Prostate gland (tissue), 2 donors: ENCODE measurements around the gene STK10. TPM values are rescaled to one million over a fixed set of nuclear protein-coding genes. Genes with fewer than 3 reads are reported as not detected.
A peak's percentile ranks its signal among the peaks of the same experiment; 100 is the strongest.

Experiments
- DNase-seq: peaks from one replicate; pipeline ENCODE4 v3.0.0-alpha.2; 2019; ENCODE audit warnings: low spot score
- H3K27ac ChIP-seq, 2 donors: fragments of 200-600 bp; sonication (generic); 2 replicates each; pipeline ENCODE4 v1.5.1; 2017 to 2019
- H3K27me3 ChIP-seq: fragments of 200-600 bp; sonication (generic); replicated peaks from 2 replicates; pipeline ENCODE4 v1.5.1; 2019; ENCODE audit not compliant: insufficient read depth
- H3K36me3 ChIP-seq, 2 donors: fragments of 200-600 bp; sonication (generic); 1 replicate in 1 of 2; 2 replicates in 1 of 2; pipeline versions ENCODE4 v1.5.1 to v1.8.1; 2017 to 2019
- H3K4me1 ChIP-seq: fragments of 200-600 bp; sonication (generic); replicated peaks from 2 replicates; pipeline ENCODE4 v1.5.1; 2019
- H3K4me3 ChIP-seq, 2 donors: fragments of 200-600 bp; sonication (generic); 2 replicates each; pipeline ENCODE4 v1.5.1; 2017 to 2019
- H3K9me3 ChIP-seq: fragments of 200-600 bp; sonication (generic); 2 replicates; pipeline ENCODE4 v1.5.1; 2017
- CTCF ChIP-seq, 4 experiments: fragments of 200-600 bp in 2 of 4; fragments of 450-650 bp in 2 of 4; sonication (generic) in 2 of 4; IDR thresholded peaks; 1 replicate in 3 of 4; 2 replicates in 1 of 4; pipeline ENCODE4 v1.5.1; 2016 to 2019; ENCODE audit warnings: antibody characterized with exemption in 4 of 4, mild to moderate bottlenecking in 2 of 4, moderate library complexity in 2 of 4
- POLR2A ChIP-seq: fragments of 450-650 bp; IDR thresholded peaks from one replicate; pipeline ENCODE4 v1.6.1; 2016; ENCODE audit warnings: antibody characterized with exemption, mild to moderate bottlenecking
- POLR2AphosphoS5 ChIP-seq: sonication (generic); formaldehyde crosslinking; IDR thresholded peaks from one replicate; pipeline ENCODE4 v1.6.1; 2017; ENCODE audit warnings: antibody characterized with exemption
- WGBS: methylation state at CpG from one replicate; pipeline ENCODE4 v1.1.5; 2018; 5-methylcytosine and 5-hydroxymethylcytosine counted together
- intact Hi-C: fragments of 100-400 bp; cut with DNase I; formaldehyde crosslinking; loops from one replicate; pipeline ENCODE4 v1.14.2; 2022
- total RNA-seq, 2 donors: library from RNA; depleted of rRNA; stranded (reverse); fragments of >200 nt; gene quantifications; one replicate each; pipeline ENCODE4 v1.1.0, GENCODE V29; 2016

Gene STK10
- total RNA-seq = 10 to 100 TPM in 1 of 2 donors, 1 to 10 TPM in 1; 4.6 to 73.3 TPM

GRCh38 chr5:172188033-172188892 is at the start of gene STK10:
TSS of gene STK10 (minus strand) at chr5:172188224. CDS start at chr5:172188042, 182 bp downstream.
- Histone ChIP-seq H3K4me3 (peak within 1 kb of the TSS; percentile 70 to 86), H3K27ac (peak within 1 kb of the TSS; percentile 73 to 84), H3K9me3 (no peaks in the 10 kb centered on the region), H3K36me3 (no peaks in the 10 kb centered on the region), H3K27me3 (no peaks in the 10 kb centered on the region), H3K4me1 (no peaks in the 10 kb centered on the region)
- intact Hi-C loops = loop anchor here (5.0 kb wide), 3 partner anchors 94 to 276 kb away; partner anchors contain the start of gene UBTD2
- TF ChIP-seq POLR2AphosphoS5 (peak; percentile 28), CTCF (IDR thresholded peaks at IDR 0.05) (peak; percentile 48 to 93 (median 79)), POLR2A (peak; percentile 61)
- WGBS = under 1% methylated on average over 64 of the region's 102 CpGs
- DNase-seq = peak; percentile 87

GRCh38 chr5:172235827-172236736 is 48.1 kb upstream of the STK10 start:
- no peak overlapping the region for H3K4me3 ChIP-seq
- no peak overlapping the region for H3K27ac ChIP-seq
- H3K27me3 ChIP-seq = no peaks in the 10 kb centered on the region
- H3K9me3 ChIP-seq = no peaks in the 10 kb centered on the region
- no peaks in the 10 kb centered on the region for H3K4me1 ChIP-seq
- no peak for TF ChIP-seq POLR2AphosphoS5
- TF ChIP-seq CTCF (IDR thresholded peaks at IDR 0.05) = no peak
- TF ChIP-seq POLR2A = no peak
- no peak for DNase-seq
- WGBS = 70% methylated on average over 3 of the region's 3 CpGs
- H3K36me3 ChIP-seq = no peaks in the 10 kb centered on the region
- intact Hi-C loops = no loop called here

- 13% methylated on average over 4 of the region's 4 CpGs for WGBS
- intact Hi-C loops = no loop called here
- TF ChIP-seq CTCF (IDR thresholded peaks at IDR 0.05) (no peak), POLR2AphosphoS5 (no peak), POLR2A (no peak)
- H3K9me3 ChIP-seq = no peaks in the 10 kb centered on the region
- H3K36me3 ChIP-seq = no peaks in the 10 kb centered on the region
- peak overlapping the region in 1 of 2 donors; percentile 13 for H3K27ac ChIP-seq
- H3K4me1 ChIP-seq = no peaks in the 10 kb centered on the region
- no peak for DNase-seq
- no peaks in the 10 kb centered on the region for H3K27me3 ChIP-seq
- H3K4me3 ChIP-seq = no peak overlapping the region
Measured at GRCh38 chr5:172235132-172235780, 47.2 kb upstream of the STK10 start.

GRCh38 chr5:172234031-172234430 is 46.0 kb upstream of the STK10 start:
- intact Hi-C loops = no loop called here
- Histone ChIP-seq H3K4me3 (no peak overlapping the region), H3K4me1 (no peaks in the 10 kb centered on the region), H3K27me3 (no peaks in the 10 kb centered on the region), H3K9me3 (no peaks in the 10 kb centered on the region), H3K27ac (no peak overlapping the region), H3K36me3 (no peaks in the 10 kb centered on the region)
- DNase-seq = no peak
- no peak for TF ChIP-seq POLR2A
- no peak for TF ChIP-seq CTCF (IDR thresholded peaks at IDR 0.05)
- TF ChIP-seq POLR2AphosphoS5 = no peak
- WGBS = 98% methylated on average over 4 of the region's 4 CpGs
